22Rv1 (cell line): ENCODE data around the gene CRPPA.

Source experiments
- H3K27ac ChIP-seq: fragments of 450-650 bp; 2 replicates; pipeline ENCODE4 v1.5.1; 2017
- CTCF ChIP-seq: fragments of 450-650 bp; IDR thresholded peaks from 2 replicates; pipeline ENCODE4 v1.5.1; 2017; ENCODE audit warnings: mild to moderate bottlenecking
- ZFX ChIP-seq: fragments of 450-650 bp; IDR thresholded peaks from 2 replicates; pipeline ENCODE4 v1.6.1; 2017; ENCODE audit warnings: antibody characterized with exemption, borderline replicate concordance

The CRPPA gene

GRCh38 chr7:16399916-16400892 is 21.1 kb downstream of the CRPPA start:
- H3K27ac ChIP-seq = no peak overlapping the region
- no peak for TF ChIP-seq ZFX
- no peak for TF ChIP-seq CTCF

- no peak overlapping the region for H3K27ac ChIP-seq
- TF ChIP-seq ZFX (no peak), CTCF (no peak)
These were observed 22.0 kb downstream of the CRPPA start for GRCh38 chr7:16399265-16399831.

GRCh38 chr7:16398146-16399017 is 23.0 kb downstream of the CRPPA start:
- TF ChIP-seq CTCF (no peak), ZFX (no peak)
- no peak overlapping the region for H3K27ac ChIP-seq

GRCh38 chr7:16397501-16398145 is 23.7 kb downstream of the CRPPA start:
- H3K27ac ChIP-seq = no peak overlapping the region
- TF ChIP-seq CTCF (no peak), ZFX (no peak)

- no peak overlapping the region for H3K27ac ChIP-seq
- no peak for TF ChIP-seq CTCF
- no peak for TF ChIP-seq ZFX
These were observed 24.4 kb downstream of the CRPPA start for GRCh38 chr7:16396766-16397500.

- TF ChIP-seq CTCF (no peak), ZFX (no peak)
- H3K27ac ChIP-seq = no peak overlapping the region
These were observed 26.2 kb downstream of the CRPPA start for GRCh38 chr7:16395121-16395520.
